ENCODE data around the gene TFDP2. TPM values are rescaled to one million over a fixed set of nuclear protein-coding genes. Genes with fewer than 3 reads are reported as not detected.

TFDP2 gene
- total RNA-seq, 4 donors from 2014 or later: 30.5 to 75.9 (median 43.0) TPM

GRCh38 chr3:142165194-142165593 lies 15.8 kb upstream of the TFDP2 start:
- DNase-seq (ENCODE audit: low spot score) (no peak), ATAC-seq (ENCODE audit: low FRiP score) (no peak)
- no peak for TF ChIP-seq CTCF (IDR thresholded peaks at IDR 0.05)

- no peak for ATAC-seq (ENCODE audit: low FRiP score)
- no peak for TF ChIP-seq CTCF (IDR thresholded peaks at IDR 0.05)
- DNase-seq (ENCODE audit: low spot score): no peak
These were observed 9.9 kb upstream of the TFDP2 start for GRCh38 chr3:142159083-142159740.

GRCh38 chr3:142154186-142154585 lies 4.8 kb upstream of the TFDP2 start:
- no peak for DNase-seq (ENCODE audit: low spot score)
- ATAC-seq (ENCODE audit: low FRiP score): no peak
- no peak for TF ChIP-seq CTCF (IDR thresholded peaks at IDR 0.05)

GRCh38 chr3:142152384-142152783 lies 3.0 kb upstream of the TFDP2 start:
- ATAC-seq (ENCODE audit: low FRiP score) (no peak), DNase-seq (ENCODE audit: low spot score) (no peak)
- no peak for TF ChIP-seq CTCF (IDR thresholded peaks at IDR 0.05)

GRCh38 chr3:142151828-142152227 lies 2.5 kb upstream of the TFDP2 start:
- no peak for TF ChIP-seq CTCF (IDR thresholded peaks at IDR 0.05)
- DNase-seq (ENCODE audit: low spot score) (no peak), ATAC-seq (ENCODE audit: low FRiP score) (no peak)

- no peak for ATAC-seq (ENCODE audit: low FRiP score)
- no peak for TF ChIP-seq CTCF (IDR thresholded peaks at IDR 0.05)
- no peak for DNase-seq (ENCODE audit: low spot score)
These were observed 1.9 kb upstream of the TFDP2 start for GRCh38 chr3:142151240-142151639.

- TF ChIP-seq CTCF (IDR thresholded peaks at IDR 0.05): no peak
- ATAC-seq (ENCODE audit: low FRiP score): no peak
- DNase-seq (ENCODE audit: low spot score): no peak
These were observed 927 bp upstream of the TFDP2 start for GRCh38 chr3:142150271-142150670.
